Measurements from ENCODE around the gene HRG. TPM values are rescaled to one million over a fixed set of nuclear protein-coding genes. Genes with fewer than 3 reads are reported as not detected.

The HRG gene
- total RNA-seq, 4 donors from 2014 or later, result not detected

GRCh38 chr3:186648851-186649250, 17.0 kb upstream of the HRG start:
- 91 to 100% methylated on average over 1 of the region's 1 CpG for WGBS, 2 donors
- intact Hi-C loops (cut with DNase I), result no loop called here
- TF ChIP-seq CTCF (IDR thresholded peaks at IDR 0.05) (no peak), POLR2A (IDR thresholded peaks at IDR 0.05) (no peak)

GRCh38 chr3:186651678-186652215, 14.1 kb upstream of the HRG start:
- Histone ChIP-seq H3K36me3 (no peaks in the 10 kb centered on the region), H3K4me1 (peaks cover 0 to 7% (median 0%) of the 10 kb centered on the region in 3 donors), H3K9me3 (no peaks in the 10 kb centered on the region), H3K27ac (peak overlapping the region in 1 of 4 donors; percentile 16), H3K4me3 (no peak overlapping the region), H3K27me3 (no peaks in the 10 kb centered on the region)
- 47 to 64% methylated on average over 3 of the region's 3 CpGs for WGBS, 2 donors
- TF ChIP-seq CTCF (IDR thresholded peaks at IDR 0.05) (no peak), POLR2A (IDR thresholded peaks at IDR 0.05) (no peak)
- intact Hi-C loops (cut with DNase I), result no loop called here
- no peak for DNase-seq

More at GRCh38 chr3:186648851-186649250, 17.0 kb upstream of the HRG start:
- Histone ChIP-seq H3K9me3 (no peaks in the 10 kb centered on the region), H3K4me3 (no peak overlapping the region), H3K27ac (no peak overlapping the region), H3K27me3 (no peaks in the 10 kb centered on the region), H3K4me1 (peaks cover 0 to 22% (median 6%) of the 10 kb centered on the region in 3 donors), H3K36me3 (no peaks in the 10 kb centered on the region)
- no peak for DNase-seq

GRCh38 chr3:186653080-186653707, 12.6 kb upstream of the HRG start:
- WGBS, 2 donors, result 76 to 88% methylated on average over 7 of the region's 7 CpGs
- Histone ChIP-seq H3K4me3 (no peak overlapping the region), H3K4me1 (peaks cover 0 to 7% (median 0%) of the 10 kb centered on the region in 3 donors), H3K27me3 (no peaks in the 10 kb centered on the region), H3K27ac (no peak overlapping the region), H3K36me3 (no peaks in the 10 kb centered on the region), H3K9me3 (no peaks in the 10 kb centered on the region)
- intact Hi-C loops (cut with DNase I), result no loop called here
- TF ChIP-seq POLR2A (IDR thresholded peaks at IDR 0.05) (no peak), CTCF (IDR thresholded peaks at IDR 0.05) (no peak)
- DNase-seq, result no peak

- no peaks in the 10 kb centered on the region for H3K27me3 ChIP-seq
- no peak overlapping the region for H3K4me3 ChIP-seq
- H3K36me3 ChIP-seq, result no peaks in the 10 kb centered on the region
- no peak for DNase-seq
- intact Hi-C loops (cut with DNase I), result no loop called here
- WGBS, 2 donors, result 30 to 53% methylated on average over 6 of the region's 6 CpGs
- no peak overlapping the region for H3K27ac ChIP-seq
- H3K9me3 ChIP-seq, result no peaks in the 10 kb centered on the region
- TF ChIP-seq POLR2A (IDR thresholded peaks at IDR 0.05), result no peak
- TF ChIP-seq CTCF (IDR thresholded peaks at IDR 0.05), result peak in 1 of 6 experiments; percentile 17
- H3K4me1 ChIP-seq, result peaks cover 0 to 7% (median 0%) of the 10 kb centered on the region in 3 donors
These were observed 11.8 kb upstream of the HRG start for GRCh38 chr3:186653984-186654383.

- Histone ChIP-seq H3K4me1 (no peaks in the 10 kb centered on the region), H3K4me3 (no peak overlapping the region), H3K27ac (no peak overlapping the region), H3K27me3 (peaks cover 0 to 14% (median 0%) of the 10 kb centered on the region in 4 donors), H3K9me3 (no peaks in the 10 kb centered on the region), H3K36me3 (no peaks in the 10 kb centered on the region)
- TF ChIP-seq POLR2A (IDR thresholded peaks at IDR 0.05), result no peak
- TF ChIP-seq CTCF (IDR thresholded peaks at IDR 0.05), result no peak
- no peak for DNase-seq
- intact Hi-C loops (cut with DNase I), result no loop called here
- 48 to 71% methylated on average over 7 of the region's 7 CpGs for WGBS, 2 donors
These were observed 2.3 kb upstream of the HRG start for GRCh38 chr3:186663361-186664118.

All from esophagus squamous epithelium (tissue), 5 donors.